Esophagus muscularis mucosa (tissue), 3 donors: ENCODE measurements around the gene MAGI2.

ENCODE experiments used
- CTCF ChIP-seq, 3 experiments: fragments of 200-600 bp in 2 of 3; fragments of 450-650 bp in 1 of 3; sonication (generic) in 2 of 3; IDR thresholded peaks; one replicate each; pipeline ENCODE4 v1.5.1; 2017 to 2019; ENCODE audit warnings: antibody characterized with exemption in 3 of 3, mild to moderate bottlenecking in 2 of 3, moderate library complexity in 1 of 3
- EP300 ChIP-seq: sonication (generic); formaldehyde crosslinking; IDR thresholded peaks from one replicate; pipeline ENCODE4 v1.6.1; 2017; ENCODE audit warnings: antibody characterized with exemption

- TF ChIP-seq CTCF (IDR thresholded peaks at IDR 0.05) = no peak
- no peak for TF ChIP-seq EP300
Measured at GRCh38 chr7:78140109-78140508, 1313.4 kb downstream of the MAGI2 start.
